ENCODE data around the gene PTPRR.
"Not testable (repeated sequence)": the region's sequence is repeated elsewhere in the genome, so short reads cannot be mapped to it uniquely, and the experiment has no call there.

PTPRR gene

GRCh38 chr12:70747445-70748260 is 172.9 kb downstream of the PTPRR start:
- DNase-seq (ENCODE audit: low read depth): no peak

GRCh38 chr12:70745048-70745447 is 175.5 kb downstream of the PTPRR start:
- no peak for DNase-seq (ENCODE audit: low read depth)

GRCh38 chr12:70744178-70744577 is 176.4 kb downstream of the PTPRR start:
- no peak for DNase-seq (ENCODE audit: low read depth)

- no peak for DNase-seq (ENCODE audit: low read depth)
Measured at GRCh38 chr12:70741256-70741655, 179.3 kb downstream of the PTPRR start.

GRCh38 chr12:70739756-70740155 is 180.8 kb downstream of the PTPRR start:
- no peak for DNase-seq (ENCODE audit: low read depth)

GRCh38 chr12:70736351-70737133 is 184.0 kb downstream of the PTPRR start:
- DNase-seq (ENCODE audit: low read depth): no peak

- not testable (repeated sequence) for DNase-seq (ENCODE audit: low read depth)
Measured at GRCh38 chr12:70735197-70735596, 185.3 kb downstream of the PTPRR start.

- no peak for DNase-seq (ENCODE audit: low read depth)
Measured at GRCh38 chr12:70733385-70733784, 187.2 kb downstream of the PTPRR start.

- DNase-seq (ENCODE audit: low read depth): no peak
Measured at GRCh38 chr12:70732287-70732686, 188.3 kb downstream of the PTPRR start.

- DNase-seq (ENCODE audit: low read depth): no peak
Measured at GRCh38 chr12:70730675-70731180, 189.8 kb downstream of the PTPRR start.

- DNase-seq (ENCODE audit: low read depth): no peak
Measured at GRCh38 chr12:70724444-70724843, 196.1 kb downstream of the PTPRR start.

GRCh38 chr12:70722584-70723343 is 197.8 kb downstream of the PTPRR start:
- no peak for DNase-seq (ENCODE audit: low read depth)

GRCh38 chr12:70721656-70722357 is 198.7 kb downstream of the PTPRR start:
- DNase-seq (ENCODE audit: low read depth): no peak

GRCh38 chr12:70721216-70721615 is 199.3 kb downstream of the PTPRR start:
- no peak for DNase-seq (ENCODE audit: low read depth)

GRCh38 chr12:70719672-70720420 is 200.7 kb downstream of the PTPRR start:
- no peak for DNase-seq (ENCODE audit: low read depth)

GRCh38 chr12:70719071-70719470 is 201.5 kb downstream of the PTPRR start:
- DNase-seq (ENCODE audit: low read depth): no peak

GRCh38 chr12:70711831-70712230 is 208.7 kb downstream of the PTPRR start:
- no peak for DNase-seq (ENCODE audit: low read depth)

- no peak for DNase-seq (ENCODE audit: low read depth)
Measured at GRCh38 chr12:70709022-70709421, 211.5 kb downstream of the PTPRR start.

GRCh38 chr12:70706611-70707010 is 213.9 kb downstream of the PTPRR start:
- DNase-seq (ENCODE audit: low read depth): no peak

GRCh38 chr12:70698345-70698744 is 222.2 kb downstream of the PTPRR start:
- DNase-seq (ENCODE audit: low read depth): no peak

All from activated T-helper 9 cell treated with anti-CD3 and anti-CD28 coated beads, Interleukin-2, amount 50 U/mL, for 16 hours (primary cell).